NB4 (cell line): ENCODE measurements around the gene HS3ST3A1.

ENCODE experiments used
- CTCF ChIP-seq: IDR thresholded peaks from one replicate; pipeline ENCODE4 v1.5.1; 2012; ENCODE audit warnings: low read depth, low read length
- POLR2A ChIP-seq: IDR thresholded peaks from 2 replicates; pipeline ENCODE4 v1.6.1; 2011; ENCODE audit warnings: mild to moderate bottlenecking; ENCODE audit not compliant: insufficient read length; ENCODE audit errors: extremely low read depth

DNA sequence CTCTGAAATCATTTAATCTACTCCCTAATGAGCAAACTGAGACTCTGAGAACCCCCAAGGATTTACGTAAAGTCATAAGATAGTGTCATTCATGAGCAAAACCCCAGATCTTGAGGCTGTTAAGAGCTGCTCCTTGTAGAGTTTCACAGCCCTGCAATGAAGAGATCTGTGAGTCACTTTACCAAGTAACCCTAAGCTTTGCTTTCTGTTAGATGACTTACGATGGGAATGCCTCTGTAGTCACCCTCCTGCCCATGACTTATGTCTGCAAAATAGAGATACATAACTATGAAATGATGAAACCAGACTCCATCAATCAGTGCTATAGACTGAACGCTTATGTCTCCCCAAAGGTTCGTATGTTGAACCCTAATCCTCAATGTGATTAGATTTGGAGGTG lies 117.7 kb downstream of the HS3ST3A1 start:
- TF ChIP-seq CTCF (no peak), POLR2A (no peak)
